Ovary (tissue), 9 donors: Measurements from ENCODE around the gene BMPR2. TPM values are rescaled to one million over a fixed set of nuclear protein-coding genes. Genes with fewer than 3 reads are reported as not detected.

Experiments used
- DNase-seq, 5 donors: peaks; one replicate each; pipeline ENCODE4 v3.0.0-alpha.2; 2019 to 2020
- H3K27ac ChIP-seq, 2 donors: fragments of 200-600 bp; one replicate each; pipeline versions ENCODE4 v1.5.1 to v1.8.0; 2019 to 2022
- H3K27me3 ChIP-seq: fragments of 200-600 bp; one replicate; pipeline ENCODE4 v1.8.0; 2022
- H3K36me3 ChIP-seq: fragments of 200-600 bp; sonication (generic); one replicate; pipeline ENCODE4 v1.5.1; 2019
- H3K4me1 ChIP-seq: one replicate; pipeline ENCODE4 v1.8.1; 2013; ENCODE audit warnings: mild to moderate bottlenecking, moderate library complexity; ENCODE audit not compliant: insufficient read depth
- H3K4me3 ChIP-seq: fragments of 200-600 bp; sonication (generic); one replicate; pipeline ENCODE4 v1.5.1; 2017
- H3K9me3 ChIP-seq, 2 donors: fragments of 200-600 bp in 1 of 2; sonication (generic) in 1 of 2; one replicate each; pipeline versions ENCODE4 v1.5.1 to v1.8.1; 2013 to 2019; ENCODE audit warnings: mild to moderate bottlenecking in 1 of 2, moderate library complexity in 1 of 2
- EP300 ChIP-seq: sonication (generic); formaldehyde crosslinking; IDR thresholded peaks from one replicate; pipeline ENCODE4 v1.6.1; 2017; ENCODE audit warnings: antibody characterized with exemption
- POLR2A ChIP-seq: fragments of 450-650 bp; IDR thresholded peaks from one replicate; pipeline ENCODE4 v1.6.1; 2017; ENCODE audit warnings: antibody characterized with exemption, mild to moderate bottlenecking, moderate library complexity
- WGBS, 3 donors: extraction: QIAGEN DNeasy Blood & Tissue Kit in 1 of 3; methylation state at CpG; one replicate each; pipeline versions ENCODE4 v1.1.5 to v1.1.7; 2013 to 2017; 5-methylcytosine and 5-hydroxymethylcytosine counted together
- intact Hi-C, 4 donors: fragments of 100-400 bp; cut with DNase I; formaldehyde crosslinking; loops; one replicate each; pipeline versions ENCODE4 v1.11.0 to v1.15.1; 2022 to 2023
- polyA plus RNA-seq, 2 donors: library from polyadenylated mRNA; stranded (reverse); fragments of 200-250 nt in 1 of 2; fragments of 350-450 nt in 1 of 2; fragmentation: Illumina TruSeq in 1 of 2; extraction: RNeasy Lipid Tissue Mini Kit (QIAGEN cat#74804) in 1 of 2; gene quantifications; one replicate each; pipeline ENCODE4 v1.2.3, GENCODE V29; 2013 to 2014
- total RNA-seq, 7 donors: library from RNA; depleted of rRNA in 2 of 7; stranded (reverse); fragments of >200 nt in 2 of 7; fragmentation: NEBNext Ultra II Directional in 3 of 7; extraction: Animal tissue kit (Norgen Biotek cat#: 25700) in 3 of 7; gene quantifications; one replicate each; pipeline versions ENCODE4 v1.1.0 to v1.2.4, GENCODE V29; 2016 to 2023
- TF ChIP-seq, protein P1 (sequence below), 3 donors: fragments of 450-650 bp in 2 of 3; fragments of 200-600 bp in 1 of 3; IDR thresholded peaks; one replicate each; pipeline versions ENCODE4 v1.5.1 to v1.8.0; 2016 to 2022; ENCODE audit warnings: antibody characterized with exemption in 3 of 3, mild to moderate bottlenecking in 1 of 3
- donor health status: DM: no; HTN: no; CAD: no; lungs with moderate emphysema.
- donor health status: DM: no; HTN: no; CAD: no.
- donor health status: Bipolar disorder and iron deficiency.
- donor health status: DM: yes; HTN: yes; CAD: no.
- donor health status: DM: no; HTN: no; CAD: no.
- donor health status: DM: yes; HTN: yes; CAD: no.

BMPR2 gene
- total and polyA plus RNA-seq, 9 donors, result 14.5 to 55.5 (median 45.1) TPM

DNA sequence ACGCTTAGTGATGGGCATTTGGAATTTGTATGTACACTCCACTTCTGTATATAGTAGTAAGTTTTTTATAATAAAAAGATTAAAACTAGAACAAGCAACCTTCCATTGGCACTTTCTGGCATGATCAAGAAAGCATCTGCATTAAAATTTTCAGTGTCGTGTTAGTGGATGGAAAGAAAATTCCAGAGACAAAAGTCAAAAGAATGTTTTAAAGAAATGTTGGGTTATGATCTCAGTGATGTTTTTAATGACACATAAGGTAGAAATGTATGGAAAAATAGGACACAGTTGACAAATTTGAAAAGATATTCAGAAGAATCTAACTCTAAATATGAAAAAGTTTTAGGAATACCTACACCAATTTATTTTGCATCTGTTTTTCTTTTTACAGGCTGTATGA, 132.6 kb downstream of the BMPR2 start:
- Histone ChIP-seq H3K4me3 (no peak overlapping the region), H3K9me3 (no peaks in the 10 kb centered on the region), H3K27me3 (no peaks in the 10 kb centered on the region), H3K27ac (no peak overlapping the region), H3K4me1 (no peaks in the 10 kb centered on the region), H3K36me3 (no peaks in the 10 kb centered on the region)
- 19 to 43% (median 30%) methylated on average over 2 of the region's 2 CpGs for WGBS, 3 donors
- DNase-seq, result no peak
- TF ChIP-seq EP300 (no peak), POLR2A (no peak)
- TF ChIP-seq, protein P1, sequence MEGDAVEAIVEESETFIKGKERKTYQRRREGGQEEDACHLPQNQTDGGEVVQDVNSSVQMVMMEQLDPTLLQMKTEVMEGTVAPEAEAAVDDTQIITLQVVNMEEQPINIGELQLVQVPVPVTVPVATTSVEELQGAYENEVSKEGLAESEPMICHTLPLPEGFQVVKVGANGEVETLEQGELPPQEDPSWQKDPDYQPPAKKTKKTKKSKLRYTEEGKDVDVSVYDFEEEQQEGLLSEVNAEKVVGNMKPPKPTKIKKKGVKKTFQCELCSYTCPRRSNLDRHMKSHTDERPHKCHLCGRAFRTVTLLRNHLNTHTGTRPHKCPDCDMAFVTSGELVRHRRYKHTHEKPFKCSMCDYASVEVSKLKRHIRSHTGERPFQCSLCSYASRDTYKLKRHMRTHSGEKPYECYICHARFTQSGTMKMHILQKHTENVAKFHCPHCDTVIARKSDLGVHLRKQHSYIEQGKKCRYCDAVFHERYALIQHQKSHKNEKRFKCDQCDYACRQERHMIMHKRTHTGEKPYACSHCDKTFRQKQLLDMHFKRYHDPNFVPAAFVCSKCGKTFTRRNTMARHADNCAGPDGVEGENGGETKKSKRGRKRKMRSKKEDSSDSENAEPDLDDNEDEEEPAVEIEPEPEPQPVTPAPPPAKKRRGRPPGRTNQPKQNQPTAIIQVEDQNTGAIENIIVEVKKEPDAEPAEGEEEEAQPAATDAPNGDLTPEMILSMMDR (IDR thresholded peaks at IDR 0.05), result no peak
- intact Hi-C loops, result no loop called here

DNA sequence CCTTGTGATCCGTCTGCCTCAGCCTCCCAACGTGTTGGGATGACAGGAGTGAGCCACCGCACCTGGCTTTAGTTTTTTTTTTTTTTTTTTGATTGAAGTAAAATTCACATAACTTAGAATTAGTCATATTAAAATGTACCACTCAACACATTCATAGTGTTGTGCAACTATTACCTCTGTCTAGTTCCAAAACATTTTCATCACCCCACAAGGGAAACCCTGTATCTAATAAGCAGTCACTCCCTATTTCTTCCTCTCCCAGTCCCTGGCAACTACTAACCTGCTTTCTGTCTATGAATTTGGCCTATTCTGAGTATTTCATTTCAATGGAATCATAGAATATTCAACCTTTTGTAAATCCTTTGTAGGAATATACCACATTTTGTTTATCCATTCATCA, 134.8 kb downstream of the BMPR2 start:
- no peak for DNase-seq
- Histone ChIP-seq H3K36me3 (no peaks in the 10 kb centered on the region), H3K9me3 (no peaks in the 10 kb centered on the region), H3K4me1 (no peaks in the 10 kb centered on the region), H3K27ac (no peak overlapping the region), H3K27me3 (no peaks in the 10 kb centered on the region), H3K4me3 (no peak overlapping the region)
- WGBS, 3 donors, result 50 to 77% (median 56%) methylated on average over 3 of the region's 3 CpGs
- intact Hi-C loops, result no loop called here
- no peak for TF ChIP-seq EP300
- TF ChIP-seq, protein P1 (IDR thresholded peaks at IDR 0.05), result no peak

DNA sequence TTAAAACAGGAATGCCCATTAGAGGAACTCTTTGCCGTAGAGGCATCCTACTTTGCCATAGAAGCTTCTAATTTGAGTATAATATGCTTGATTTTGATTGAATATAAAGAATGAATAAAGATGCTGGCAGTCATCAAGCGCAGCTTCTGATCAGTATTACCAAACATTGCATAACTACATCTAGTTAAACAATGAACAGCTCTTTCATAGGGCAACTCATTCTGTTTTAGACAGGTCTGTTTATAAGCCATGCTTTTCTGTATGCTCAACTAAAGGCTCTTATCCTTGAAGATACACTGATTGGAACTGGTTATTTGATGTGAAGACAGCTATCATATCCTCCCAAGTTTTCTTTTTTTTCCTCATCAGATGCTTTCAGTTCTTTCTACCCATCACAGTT, 136.0 kb downstream of the BMPR2 start:
- H3K4me3 ChIP-seq, result no peak overlapping the region
- DNase-seq, result no peak
- no peaks in the 10 kb centered on the region for H3K9me3 ChIP-seq
- TF ChIP-seq EP300, result no peak
- TF ChIP-seq, protein P1 (IDR thresholded peaks at IDR 0.05), result no peak
- TF ChIP-seq POLR2A, result no peak
- no peaks in the 10 kb centered on the region for H3K36me3 ChIP-seq
- no peaks in the 10 kb centered on the region for H3K27me3 ChIP-seq
- H3K27ac ChIP-seq, result no peak overlapping the region
- no peaks in the 10 kb centered on the region for H3K4me1 ChIP-seq
- intact Hi-C loops, result no loop called here
- WGBS, 3 donors, result 93 to 99% (median 97%) methylated on average over 2 of the region's 2 CpGs

DNA sequence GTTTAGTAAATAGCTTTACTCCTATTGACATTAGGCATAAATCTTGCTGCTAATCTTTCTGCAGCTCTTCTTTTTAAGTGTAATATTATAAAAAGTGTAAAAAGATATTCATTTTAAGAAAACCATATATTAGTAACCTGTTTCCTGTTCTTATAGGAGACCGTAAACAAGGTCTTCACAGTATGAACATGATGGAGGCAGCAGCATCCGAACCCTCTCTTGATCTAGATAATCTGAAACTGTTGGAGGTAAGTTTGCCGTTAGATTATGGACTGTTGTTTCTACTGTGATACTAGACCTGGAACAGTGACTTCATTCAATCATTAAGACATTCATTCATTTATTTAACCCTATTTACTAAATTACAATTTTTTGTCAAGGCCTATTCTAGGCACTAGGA, 138.6 kb downstream of the BMPR2 start:
- no peak for DNase-seq
- H3K9me3 ChIP-seq, result no peaks in the 10 kb centered on the region
- intact Hi-C loops, result no loop called here
- 92 to 94% (median 92%) methylated on average over 3 of the region's 3 CpGs for WGBS, 3 donors
- H3K27me3 ChIP-seq, result no peaks in the 10 kb centered on the region
- no peaks in the 10 kb centered on the region for H3K36me3 ChIP-seq
- H3K4me1 ChIP-seq, result no peaks in the 10 kb centered on the region
- no peak overlapping the region for H3K4me3 ChIP-seq
- TF ChIP-seq POLR2A, result no peak
- TF ChIP-seq, protein P1 (IDR thresholded peaks at IDR 0.05), result no peak
- no peak for TF ChIP-seq EP300
- H3K27ac ChIP-seq, result no peak overlapping the region

DNA sequence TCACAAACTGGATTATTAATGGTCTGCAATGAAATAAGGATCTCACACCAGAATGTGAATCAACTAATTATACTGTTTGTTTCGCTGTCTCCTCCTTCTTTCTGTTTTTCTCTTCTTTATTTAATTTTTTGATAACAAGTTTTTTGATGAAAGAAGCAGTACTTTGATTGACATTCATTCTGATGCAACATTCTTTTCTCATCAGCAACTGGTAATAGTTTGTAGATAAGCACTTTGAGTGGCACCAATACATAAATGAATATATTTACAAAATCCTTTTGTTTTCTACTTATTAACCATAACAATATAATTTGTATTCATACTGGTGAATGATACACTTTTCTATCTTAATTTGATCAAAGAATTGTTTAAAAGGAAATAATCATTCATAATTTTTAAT, 143.3 kb downstream of the BMPR2 start:
- H3K27me3 ChIP-seq, result no peaks in the 10 kb centered on the region
- 97 to 100% (median 98%) methylated on average over 1 of the region's 1 CpG for WGBS, 3 donors
- TF ChIP-seq, protein P1 (IDR thresholded peaks at IDR 0.05), result no peak
- TF ChIP-seq EP300 (no peak), POLR2A (no peak)
- no peaks in the 10 kb centered on the region for H3K4me1 ChIP-seq
- no peak for DNase-seq
- intact Hi-C loops, result no loop called here
- no peaks in the 10 kb centered on the region for H3K36me3 ChIP-seq
- H3K27ac ChIP-seq, result no peak overlapping the region
- no peaks in the 10 kb centered on the region for H3K9me3 ChIP-seq
- H3K4me3 ChIP-seq, result no peak overlapping the region
